Mesothelial cell of epicardium (in vitro differentiated cells): ENCODE results near the gene C17orf50. TPM values are rescaled to one million over a fixed set of nuclear protein-coding genes. Genes with fewer than 3 reads are reported as not detected.

Experiments
- DNase-seq, 2 experiments: peaks; one replicate each; pipeline ENCODE4 v3.0.0; 2021; ENCODE audit warnings: low spot score in 2 of 2; ENCODE audit not compliant: unreplicated experiment in 2 of 2
- H3K27ac Mint-ChIP-seq: 2 replicates; pipeline ENCODE4 v1.8.0; 2021; ENCODE audit warnings: mixed read lengths
- H3K27me3 Mint-ChIP-seq: 2 replicates; pipeline ENCODE4 v1.8.0; 2021; ENCODE audit warnings: low read depth, mixed read lengths
- H3K36me3 Mint-ChIP-seq: 2 replicates; pipeline ENCODE4 v1.8.0; 2021; ENCODE audit warnings: mixed read lengths
- H3K4me1 Mint-ChIP-seq: 2 replicates; pipeline ENCODE4 v1.8.0; 2021; ENCODE audit warnings: mixed read lengths
- H3K4me3 Mint-ChIP-seq: 2 replicates; pipeline ENCODE4 v1.8.0; 2021; ENCODE audit warnings: mild to moderate bottlenecking, moderate library complexity, mixed read lengths
- H3K9me3 Mint-ChIP-seq: 2 replicates; pipeline ENCODE4 v1.8.0; 2021; ENCODE audit warnings: mixed read lengths
- CTCF ChIP-seq: fragments of 200-600 bp; sonication (generic); IDR thresholded peaks from one replicate; pipeline ENCODE4 v1.5.0; 2021; ENCODE audit warnings: antibody characterized with exemption; ENCODE audit not compliant: unreplicated experiment
- total RNA-seq: library from RNA; stranded (reverse); gene quantifications from 3 replicates; pipeline ENCODE4 v1.2.1, GENCODE V29; 2021

The C17orf50 gene
- total RNA-seq, 1 donor from 2014 or later = not detected

- no peaks in the 10 kb centered on the region for H3K9me3 Mint-ChIP-seq
- no peaks in the 10 kb centered on the region for H3K36me3 Mint-ChIP-seq
- TF ChIP-seq CTCF = no peak
- no peak within 1 kb of the TSS for H3K27ac Mint-ChIP-seq
- peaks cover 10% of the 10 kb centered on the region for H3K4me1 Mint-ChIP-seq
- no peak for DNase-seq
- no peak within 1 kb of the TSS for H3K4me3 Mint-ChIP-seq
- H3K27me3 Mint-ChIP-seq = peaks cover 29% of the 10 kb centered on the region
Observed at GRCh38 chr17:35752945-35753764, 7.5 kb upstream of the C17orf50 start, which contains the start of gene GAS2L2. TSS of gene GAS2L2 (minus strand) at chr17:35753239. CDS start at chr17:35752850, 389 bp downstream.

GRCh38 chr17:35757243-35757642, 3.4 kb upstream of the C17orf50 start:
- no peak for DNase-seq
- TF ChIP-seq CTCF = no peak
- Mint-ChIP-seq H3K9me3 (no peaks in the 10 kb centered on the region), H3K27ac (no peak overlapping the region), H3K4me1 (no peaks in the 10 kb centered on the region), H3K4me3 (no peak overlapping the region), H3K27me3 (no peaks in the 10 kb centered on the region), H3K36me3 (no peaks in the 10 kb centered on the region)

- no peak for DNase-seq
- H3K4me3 Mint-ChIP-seq = no peak overlapping the region
- H3K4me1 Mint-ChIP-seq = peaks cover 7% of the 10 kb centered on the region
- H3K27ac Mint-ChIP-seq = no peak overlapping the region
- H3K27me3 Mint-ChIP-seq = no peaks in the 10 kb centered on the region
- H3K36me3 Mint-ChIP-seq = no peaks in the 10 kb centered on the region
- no peak for TF ChIP-seq CTCF
- no peaks in the 10 kb centered on the region for H3K9me3 Mint-ChIP-seq
Observed at GRCh38 chr17:35761601-35762000, 914 bp downstream of the C17orf50 start.

- no peaks in the 10 kb centered on the region for H3K36me3 Mint-ChIP-seq
- H3K4me3 Mint-ChIP-seq = peak overlapping the region; percentile 64
- no peak for DNase-seq
- H3K27me3 Mint-ChIP-seq = no peaks in the 10 kb centered on the region
- H3K4me1 Mint-ChIP-seq = peaks cover 7% of the 10 kb centered on the region
- TF ChIP-seq CTCF = no peak
- H3K27ac Mint-ChIP-seq = no peak overlapping the region
- H3K9me3 Mint-ChIP-seq = no peaks in the 10 kb centered on the region
Observed at GRCh38 chr17:35763767-35764122, 3.1 kb downstream of the C17orf50 start.

GRCh38 chr17:35764123-35764991, 3.7 kb downstream of the C17orf50 start:
- peak; percentile 85 to 92 for DNase-seq
- Mint-ChIP-seq H3K27ac (peak overlapping the region; percentile 87), H3K4me1 (peaks cover 7% of the 10 kb centered on the region), H3K9me3 (no peaks in the 10 kb centered on the region), H3K36me3 (no peaks in the 10 kb centered on the region), H3K27me3 (no peaks in the 10 kb centered on the region), H3K4me3 (peak overlapping the region; percentile 78)
- peak; percentile 92 for TF ChIP-seq CTCF
